HTR-8/SVneo (cell line): ENCODE measurements around the gene CRY1.

ENCODE experiments used
- DNase-seq: peaks from one replicate; pipeline ENCODE4 v3.0.0; 2011; ENCODE audit warnings: low spot score, mixed read lengths; ENCODE audit not compliant: insufficient read length
- FAIRE-seq: peaks from 2 replicates; lab custom pipeline; 2011; peaks lifted over from hg19 to GRCh38; lab: Jason Lieb, UNC

CRY1 gene

DNA sequence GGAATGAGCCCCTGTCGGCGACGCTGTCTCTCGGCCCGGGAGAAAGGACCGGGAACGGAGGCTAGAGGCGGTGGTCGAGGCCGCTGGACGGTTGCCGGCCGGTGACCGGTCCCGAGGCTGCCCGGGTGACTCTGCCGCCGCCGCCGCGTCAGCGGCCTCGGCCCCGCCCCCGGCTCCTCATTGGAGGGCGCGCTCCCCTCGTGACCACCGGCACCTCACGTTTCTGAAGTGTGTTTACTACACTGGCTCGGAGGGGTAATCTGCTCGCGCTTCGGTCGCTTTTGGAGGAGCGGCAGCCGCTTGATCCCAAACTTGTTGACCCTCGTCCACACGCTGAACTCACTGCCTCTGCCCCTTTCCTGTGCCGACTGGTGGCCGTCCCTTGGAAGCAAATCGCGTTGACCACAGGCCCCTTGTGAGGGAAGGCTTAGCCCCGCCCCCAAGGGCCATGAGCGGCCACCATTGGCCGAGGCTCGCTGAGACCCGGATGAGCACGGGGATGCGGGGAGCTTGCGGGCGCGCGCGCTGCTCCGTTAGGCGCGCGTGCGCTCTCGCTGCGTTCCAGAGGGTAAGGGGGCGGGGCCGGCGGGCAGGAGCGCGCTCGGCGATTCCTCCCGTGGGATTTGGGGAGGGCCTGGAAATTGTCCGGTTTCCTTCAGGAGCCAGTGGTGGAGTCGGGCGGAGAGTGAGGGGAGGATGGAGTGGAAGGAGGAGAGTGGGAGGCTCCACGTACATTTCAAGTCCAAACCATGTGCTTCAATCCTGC lies at the start of gene CRY1:
CRY1 (minus strand) TSS at position 133 of the 766 bp plus-strand sequence. CDS start 588 bp downstream, outside the sequence.
- peak; percentile 85 for FAIRE-seq

DNA sequence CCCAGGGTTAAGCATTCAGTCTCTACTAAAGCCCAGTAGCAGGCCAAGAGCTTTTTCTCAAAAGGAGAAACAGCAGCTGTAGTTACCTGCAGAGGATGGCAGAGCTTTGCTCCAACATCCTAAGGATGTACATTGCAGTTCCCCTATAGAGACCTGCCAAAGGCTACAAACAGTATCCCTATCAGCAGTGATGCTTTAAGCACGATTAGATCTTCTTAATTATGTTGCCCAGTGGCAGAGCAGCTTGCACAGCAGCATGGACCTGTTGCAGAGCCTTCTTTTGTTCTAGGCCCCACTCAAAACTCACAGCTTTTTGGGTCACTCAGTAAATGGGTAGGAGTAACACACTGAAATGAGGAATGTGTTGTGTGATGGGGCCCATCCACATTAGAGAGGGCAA lies 46.4 kb upstream of the CRY1 start:
- DNase-seq (no peak), FAIRE-seq (no peak)

More for the DNA sequence above, at the start of gene CRY1:
- peak; percentile 88 for DNase-seq

DNA sequence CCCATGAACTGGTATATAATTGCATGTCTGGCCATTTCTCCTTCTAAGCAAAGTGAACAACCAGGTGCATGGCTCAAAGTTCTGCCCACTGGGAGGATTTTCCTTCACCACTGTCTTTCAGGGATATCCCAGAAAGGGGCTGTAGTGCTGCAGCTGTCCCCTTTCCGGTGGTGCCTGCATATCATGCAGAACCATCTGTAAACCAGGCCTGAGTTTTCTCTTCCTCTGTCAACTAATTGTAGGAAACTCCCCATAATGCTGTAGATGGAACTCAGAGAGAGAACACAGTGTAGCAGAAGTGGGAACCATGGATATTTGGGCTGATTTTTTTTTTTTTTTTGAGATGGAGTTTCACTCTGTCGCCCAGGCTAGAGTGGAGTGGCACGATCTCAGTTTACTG lies 45.6 kb upstream of the CRY1 start:
- FAIRE-seq: no peak
- no peak for DNase-seq

DNA sequence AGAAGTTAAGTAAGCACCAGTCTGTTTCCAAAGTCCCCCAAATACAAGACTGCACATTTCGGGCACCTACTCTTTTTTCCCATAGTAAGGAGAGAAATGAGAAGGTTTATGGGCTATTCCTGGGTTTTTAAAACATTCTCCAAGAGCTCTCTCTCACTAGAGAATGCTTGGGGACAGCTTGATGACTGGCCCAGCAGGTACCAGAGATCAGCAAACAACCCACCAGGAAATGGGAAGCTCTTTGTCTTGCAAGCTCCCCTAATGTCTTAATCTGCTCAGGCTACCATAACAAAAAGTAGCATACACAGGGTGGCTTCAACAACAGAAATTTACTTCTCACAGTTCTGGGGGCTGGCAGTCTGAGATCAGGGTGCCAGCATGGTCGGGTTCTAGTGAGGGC lies 41.8 kb upstream of the CRY1 start:
- no peak for FAIRE-seq
- DNase-seq: no peak

DNA sequence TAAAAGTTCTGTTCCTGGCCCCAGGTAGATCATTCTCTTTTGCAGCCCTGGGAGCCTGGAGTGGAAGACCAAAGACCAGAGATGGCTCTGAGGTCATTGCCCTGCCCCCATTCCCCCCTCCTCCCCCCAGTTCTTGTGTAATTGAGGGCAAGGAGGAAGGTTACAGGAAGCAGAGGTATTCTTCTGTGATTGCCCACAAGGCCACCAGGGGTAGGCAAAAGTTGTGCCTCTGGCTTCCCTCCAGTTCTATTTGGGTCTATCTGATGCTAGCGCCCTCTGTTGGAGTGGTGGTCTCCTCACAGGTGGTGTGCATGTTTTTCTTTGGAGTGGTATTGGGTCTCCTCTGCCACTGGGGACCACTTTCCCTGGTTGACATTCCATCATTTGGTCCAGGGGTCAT lies 41.2 kb upstream of the CRY1 start:
- no peak for DNase-seq
- FAIRE-seq: no peak

DNA sequence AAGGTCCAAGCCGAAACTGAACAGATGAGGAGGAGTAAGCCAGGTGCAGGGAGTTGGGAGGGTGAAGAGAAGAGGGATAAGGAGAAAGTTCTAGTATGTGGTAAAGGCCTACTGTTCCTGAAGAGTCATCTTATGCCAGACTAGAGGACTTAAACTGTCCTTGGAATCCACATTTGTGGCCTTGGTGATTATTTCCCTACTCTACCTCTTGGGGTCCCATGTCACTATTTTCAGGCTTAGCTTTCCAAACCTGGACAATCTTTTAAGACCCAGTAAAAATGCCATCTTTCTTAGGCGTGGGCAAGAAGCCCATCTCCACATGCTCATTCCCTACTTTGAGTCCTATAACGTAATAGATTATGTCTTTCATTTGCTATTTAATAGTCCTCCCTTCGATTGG lies 40.1 kb upstream of the CRY1 start:
- FAIRE-seq: no peak

DNA sequence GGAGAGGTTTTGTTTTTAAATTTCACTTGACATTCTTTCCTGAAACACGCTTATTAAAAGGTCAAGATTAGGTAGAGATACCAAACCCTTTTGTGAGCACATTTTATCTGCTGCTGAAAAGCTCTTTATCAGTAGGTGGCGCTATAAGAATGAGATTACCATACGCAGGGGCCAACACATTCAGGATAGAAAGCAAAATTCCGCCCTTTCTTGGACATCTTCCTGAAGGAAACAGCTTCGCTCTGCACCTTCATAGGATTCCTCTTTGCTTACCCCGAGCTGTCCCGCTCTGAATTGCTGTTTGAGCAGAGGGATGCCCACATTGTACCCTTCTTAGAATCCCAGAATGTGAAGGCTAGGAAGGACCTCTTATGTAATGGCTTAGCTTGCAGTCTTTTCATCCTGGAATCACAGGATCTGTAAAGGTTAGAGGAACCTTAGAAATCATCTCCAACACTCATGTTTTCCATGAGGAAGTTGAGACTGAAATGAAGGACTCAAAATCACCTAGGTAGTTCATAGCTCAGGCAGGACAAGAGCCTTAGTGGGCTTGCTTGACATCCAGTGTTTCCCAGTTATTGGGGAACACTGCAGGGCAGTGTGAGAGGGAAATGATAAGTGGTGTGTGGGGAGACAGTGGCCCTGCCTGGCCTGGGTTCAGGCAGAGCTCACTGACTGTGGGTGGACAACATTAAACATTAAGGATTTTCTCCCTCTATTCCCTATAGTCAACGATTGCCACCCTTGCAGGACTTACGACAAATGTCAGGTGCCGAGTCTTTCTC lies 38.7 kb upstream of the CRY1 start:
- FAIRE-seq (no peak), DNase-seq (peak; percentile 71)

More for the DNA sequence above, 40.1 kb upstream of the CRY1 start:
- DNase-seq: no peak

DNA sequence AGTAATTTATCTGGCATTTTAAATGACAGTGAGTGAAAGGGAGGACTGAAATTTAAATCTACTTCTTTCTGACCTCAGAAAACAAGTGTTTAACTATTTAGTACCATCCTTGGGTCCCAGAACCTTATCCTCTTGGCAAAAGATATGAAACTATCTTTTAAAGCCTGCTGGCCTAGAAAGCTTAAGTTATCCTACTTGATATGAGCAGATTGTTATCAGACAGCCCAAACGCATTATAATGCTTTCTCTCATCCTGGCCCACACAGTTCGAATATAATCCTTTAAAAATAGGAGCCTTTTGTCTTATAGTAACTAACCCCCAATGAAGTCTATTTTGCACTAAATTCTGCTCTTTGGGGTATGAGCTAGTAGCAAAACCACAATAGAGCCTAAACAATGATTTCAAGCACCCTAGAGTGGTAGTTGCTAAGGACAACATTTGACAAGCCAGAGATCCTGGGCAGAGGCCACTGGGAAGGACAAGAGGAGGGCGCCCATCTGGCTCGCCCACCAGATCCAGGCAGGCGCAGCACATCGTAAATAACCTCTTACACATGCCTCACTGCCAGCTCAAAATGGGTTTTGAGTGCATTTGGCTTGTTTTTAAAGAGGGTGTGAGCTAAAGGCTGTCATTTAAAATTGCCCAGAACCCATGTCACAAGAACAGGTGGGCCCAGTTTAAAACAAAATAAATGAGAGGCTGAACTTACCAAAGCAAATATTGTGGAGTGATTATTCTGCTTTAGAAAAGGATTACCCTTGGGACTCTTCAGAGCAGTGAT lies 37.7 kb upstream of the CRY1 start:
- FAIRE-seq: no peak

DNA sequence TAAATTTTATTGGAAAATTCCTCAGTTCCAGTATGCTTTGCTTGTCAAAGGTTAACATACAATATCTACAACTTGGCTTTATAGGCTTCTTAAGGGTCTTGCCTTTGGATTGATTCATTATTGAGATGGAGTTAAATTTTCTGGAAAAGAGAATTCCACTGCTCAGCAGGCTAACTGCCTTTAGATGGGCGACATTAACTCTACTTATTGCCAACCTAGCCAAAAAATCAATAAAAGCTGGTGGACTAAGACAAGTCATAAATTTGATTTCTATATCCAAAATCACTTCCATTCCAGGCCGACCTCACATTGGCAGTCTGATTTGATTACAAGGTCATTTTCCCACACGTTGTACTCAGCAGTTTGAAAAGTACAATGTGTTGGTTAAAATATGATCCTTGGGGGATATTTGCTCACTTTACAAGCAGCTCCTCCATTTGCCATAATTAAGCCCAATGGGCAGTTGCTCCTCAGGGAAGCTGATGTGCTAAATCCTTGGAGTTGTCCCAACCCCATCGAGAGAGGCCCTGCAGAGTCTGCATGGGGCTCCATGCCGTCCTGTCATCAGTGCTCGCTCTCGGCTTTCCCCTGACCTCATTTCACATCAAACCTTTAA lies 36.1 kb upstream of the CRY1 start:
- no peak for FAIRE-seq

More for the DNA sequence above, 37.7 kb upstream of the CRY1 start:
- no peak for DNase-seq

DNA sequence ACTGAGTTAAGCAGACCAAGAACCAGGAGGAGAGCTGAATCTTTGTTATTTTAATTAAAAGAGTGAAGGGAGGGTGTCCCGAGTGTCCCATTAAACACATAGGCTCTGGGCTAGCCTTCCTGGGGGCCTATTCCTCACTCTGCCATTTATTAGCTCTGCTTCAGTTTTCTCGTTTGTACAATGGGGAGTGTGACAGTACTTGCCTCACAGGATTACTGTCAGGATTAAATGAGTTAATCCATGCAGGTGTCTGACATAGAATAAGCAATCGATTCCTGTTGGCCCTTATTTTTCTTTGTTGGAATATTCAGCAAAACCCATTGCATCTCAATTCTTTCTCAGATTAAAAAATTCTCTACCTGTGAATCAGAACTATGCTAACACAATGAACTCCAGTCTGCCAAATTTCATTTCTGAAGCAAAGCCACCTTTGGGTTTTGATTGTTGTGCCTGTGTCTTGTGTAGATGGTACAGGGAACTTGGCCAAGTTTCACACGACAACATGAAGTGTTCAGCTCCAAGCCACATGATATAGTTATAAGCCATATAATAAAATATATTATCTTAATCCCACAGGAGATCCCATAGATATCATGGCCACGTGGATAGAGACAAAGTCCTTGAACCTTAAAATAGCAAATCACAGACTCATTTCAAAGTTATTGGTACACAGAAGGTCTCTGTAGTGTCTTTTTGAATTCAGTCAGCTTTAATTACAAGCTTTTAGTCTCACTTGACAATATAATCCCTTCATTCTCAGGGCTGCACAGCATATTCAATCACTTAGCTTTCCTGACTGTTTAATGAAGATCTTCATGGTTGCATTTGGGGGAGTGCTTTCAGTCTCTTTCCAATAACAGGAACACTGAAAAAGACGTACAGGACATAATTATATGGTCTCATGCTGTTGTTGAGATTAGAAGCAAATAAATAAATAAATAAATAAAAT lies 34.4 kb upstream of the CRY1 start:
- DNase-seq (no peak), FAIRE-seq (no peak)

More for the DNA sequence above, 36.1 kb upstream of the CRY1 start:
- DNase-seq: no peak

DNA sequence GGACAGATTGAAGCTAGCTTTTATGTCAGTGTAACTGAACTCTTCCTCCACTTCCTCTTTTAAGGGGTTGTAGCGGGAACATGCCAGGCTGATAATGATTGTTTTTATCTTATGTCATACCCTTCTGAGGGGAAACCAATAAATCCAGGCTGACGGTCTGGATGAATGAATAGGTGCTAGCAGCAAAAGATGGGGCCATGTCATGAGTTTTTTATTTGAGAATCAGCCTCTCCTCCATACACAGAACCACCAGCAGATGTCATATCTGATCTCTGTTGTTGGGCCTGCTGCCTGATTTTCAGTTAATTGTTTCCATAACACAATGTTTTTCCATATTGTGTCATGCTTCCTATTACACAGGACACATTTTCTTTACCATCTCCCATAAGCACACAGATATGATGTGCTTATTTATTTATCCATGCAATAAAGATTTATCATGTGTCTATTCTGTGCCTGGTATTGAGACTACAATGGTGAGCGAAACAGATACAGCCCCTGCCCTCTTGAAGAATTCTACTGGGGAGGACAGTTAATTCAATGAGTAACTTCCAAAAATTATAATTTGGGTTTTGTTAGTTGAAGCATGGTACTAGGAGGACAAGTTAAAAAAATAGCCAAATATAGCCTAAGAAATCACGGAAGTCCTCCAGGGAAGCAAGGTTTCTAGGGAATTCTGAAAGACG lies 33.6 kb upstream of the CRY1 start:
- FAIRE-seq: no peak
- DNase-seq: no peak

DNA sequence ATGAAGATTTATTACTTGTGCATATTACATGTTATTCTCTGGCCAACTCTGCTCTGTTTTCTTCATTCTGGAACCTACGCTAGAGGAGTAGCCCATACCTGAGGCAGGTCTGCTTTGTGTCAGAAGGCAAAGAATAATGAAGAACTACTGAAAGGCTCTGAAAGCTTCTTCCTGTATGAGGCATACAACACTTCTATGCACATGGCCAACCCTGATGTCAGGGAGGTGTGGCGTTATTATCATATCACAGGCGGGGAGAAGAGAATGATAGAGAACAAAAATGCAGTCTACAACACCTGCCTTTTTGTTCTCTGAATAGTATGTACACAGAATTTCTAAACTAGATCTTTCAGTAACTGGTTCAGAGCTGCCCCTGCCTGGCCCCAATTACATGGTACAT lies 32.5 kb upstream of the CRY1 start:
- no peak for FAIRE-seq

DNA sequence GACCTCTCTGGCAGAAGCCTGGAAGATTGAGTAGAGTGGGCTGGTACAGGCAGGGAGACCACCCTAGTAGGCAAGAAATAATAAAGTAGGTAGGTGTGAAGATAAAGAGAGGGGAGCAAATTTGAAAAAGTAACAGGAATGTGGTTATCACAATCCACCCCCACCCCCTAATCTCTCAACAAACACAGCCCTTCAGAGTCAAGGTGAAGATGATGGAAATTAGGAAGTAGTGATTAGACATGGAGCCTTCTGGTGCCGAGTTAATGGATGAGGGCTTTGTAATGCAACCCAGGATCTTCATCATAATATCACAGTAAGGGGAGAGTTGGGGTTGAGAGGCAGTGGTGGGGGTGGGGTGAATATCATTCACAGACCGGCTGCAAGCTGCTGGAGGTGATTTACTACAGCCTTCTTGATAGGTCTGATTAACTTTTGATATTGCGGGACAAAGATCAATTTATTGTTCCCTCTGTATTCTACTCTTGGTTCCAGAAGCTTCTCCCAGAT lies 29.2 kb upstream of the CRY1 start:
- no peak for DNase-seq
- FAIRE-seq: no peak

More for the DNA sequence above, 32.5 kb upstream of the CRY1 start:
- DNase-seq: no peak

DNA sequence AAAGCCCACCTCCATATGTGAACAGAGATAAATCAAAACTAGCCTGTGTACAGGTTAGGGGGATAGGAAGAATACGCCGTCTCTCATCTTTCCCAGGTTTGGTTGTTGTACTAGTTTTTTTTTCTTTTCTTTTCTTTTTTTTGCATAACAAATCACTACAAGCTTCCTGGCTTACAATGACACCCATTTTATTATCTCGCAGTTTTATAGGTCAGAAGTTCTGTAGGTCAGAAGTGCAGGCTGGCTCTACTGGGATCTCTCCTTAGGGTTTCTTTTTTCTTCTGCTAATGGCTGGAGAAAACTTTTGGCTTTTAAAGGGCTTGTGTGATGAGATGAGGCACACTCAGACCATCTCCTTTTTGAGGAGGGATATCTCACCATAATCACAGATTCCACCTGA lies 25.7 kb upstream of the CRY1 start:
- DNase-seq (no peak), FAIRE-seq (no peak)

DNA sequence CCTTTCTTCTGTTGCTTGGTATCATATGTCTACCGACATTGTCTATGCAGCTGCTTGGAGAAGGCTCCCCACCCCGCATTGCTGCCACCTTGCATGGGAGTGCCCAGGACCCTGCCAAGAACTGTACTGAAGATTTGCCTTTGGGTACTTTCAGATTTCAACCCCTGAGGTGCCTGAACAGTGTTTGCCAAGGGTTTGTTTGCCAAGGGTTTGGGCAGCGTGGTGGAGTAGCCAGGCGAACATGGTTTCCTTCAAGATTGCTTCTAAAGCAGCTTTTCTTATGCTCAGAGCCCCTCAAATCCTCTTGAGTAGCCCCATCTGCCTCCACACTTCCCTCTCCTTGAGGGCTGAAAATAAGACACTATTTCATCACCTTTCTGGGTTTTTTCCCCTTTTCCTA lies 25.3 kb upstream of the CRY1 start:
- FAIRE-seq (no peak), DNase-seq (no peak)

DNA sequence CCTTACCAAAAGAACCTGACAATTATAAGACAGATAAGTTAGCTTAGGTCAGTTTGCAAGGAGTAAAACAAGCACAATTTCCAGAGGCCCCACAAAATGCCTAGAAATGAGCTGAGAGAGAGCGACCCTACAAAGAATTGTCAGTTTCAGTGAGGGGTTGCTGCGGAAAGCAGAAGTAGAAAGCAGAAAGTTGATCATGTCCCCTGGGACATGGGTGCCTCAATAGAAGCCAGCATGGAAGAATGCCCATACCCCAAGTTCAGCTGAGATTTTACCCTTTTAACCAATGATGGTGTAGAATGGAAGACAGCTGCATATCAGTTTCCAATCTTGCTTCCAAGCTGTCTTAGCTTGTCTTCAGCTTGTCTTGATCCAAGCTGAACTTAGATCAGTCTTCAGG lies 21.8 kb upstream of the CRY1 start:
- FAIRE-seq: no peak
- DNase-seq: no peak

DNA sequence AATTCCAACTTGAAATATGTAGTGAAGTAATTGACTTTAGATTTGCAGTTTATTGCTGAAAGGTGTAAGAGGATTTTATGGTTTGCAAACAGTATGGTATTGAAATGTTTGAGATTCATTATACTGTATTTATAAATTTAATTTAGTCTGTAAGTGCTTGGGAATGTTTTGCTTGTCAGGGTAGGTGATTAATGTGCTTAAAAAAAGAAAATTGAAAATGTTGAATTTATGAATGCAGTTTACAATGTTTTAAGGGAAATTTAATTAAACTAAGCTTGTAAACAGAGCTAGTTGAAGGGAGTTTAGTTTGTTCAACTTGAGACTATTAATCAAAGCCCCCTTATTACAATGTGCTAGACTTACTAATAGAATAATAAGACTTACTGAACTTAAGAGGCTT lies 18.0 kb upstream of the CRY1 start:
- DNase-seq (no peak), FAIRE-seq (no peak)
